Mucosa of rectum (tissue), 2 donors: Measurements from ENCODE around the gene NUAK2.

Experiments
- H3K27ac ChIP-seq, 2 donors: one replicate each; pipeline ENCODE4 v1.7.0; 2013; ENCODE audit warnings: inconsistent platforms in 2 of 2, low read depth in 2 of 2, low read length in 2 of 2
- H3K27me3 ChIP-seq, 2 donors: one replicate each; pipeline ENCODE4 v1.7.0; 2013; ENCODE audit warnings: low read length in 2 of 2; ENCODE audit not compliant: control insufficient read depth in 2 of 2, insufficient read depth in 2 of 2
- H3K36me3 ChIP-seq, 2 donors: one replicate each; pipeline ENCODE4 v1.7.0; 2013; ENCODE audit warnings: low read length in 2 of 2; ENCODE audit not compliant: control insufficient read depth in 2 of 2, insufficient read depth in 2 of 2
- H3K4me1 ChIP-seq, 2 donors: one replicate each; pipeline ENCODE4 v1.7.0; 2013; ENCODE audit warnings: low read length in 2 of 2, mild to moderate bottlenecking in 1 of 2; ENCODE audit not compliant: control insufficient read depth in 2 of 2, insufficient read depth in 2 of 2
- H3K4me3 ChIP-seq, 2 donors: one replicate each; pipeline ENCODE4 v1.7.0; 2013; ENCODE audit warnings: low read length in 2 of 2
- H3K9ac ChIP-seq, 2 donors: one replicate each; pipeline ENCODE4 v1.7.0; 2013; ENCODE audit warnings: low read length in 2 of 2, low read depth in 1 of 2, mild to moderate bottlenecking in 1 of 2
- H3K9me3 ChIP-seq, 2 donors: one replicate each; pipeline ENCODE4 v1.7.0; 2013; ENCODE audit warnings: low read length in 2 of 2; ENCODE audit not compliant: control insufficient read depth in 2 of 2
- donor health status: healthy.
- donor health status: Normal muscosa, but diverticular disease.

The NUAK2 gene

DNA sequence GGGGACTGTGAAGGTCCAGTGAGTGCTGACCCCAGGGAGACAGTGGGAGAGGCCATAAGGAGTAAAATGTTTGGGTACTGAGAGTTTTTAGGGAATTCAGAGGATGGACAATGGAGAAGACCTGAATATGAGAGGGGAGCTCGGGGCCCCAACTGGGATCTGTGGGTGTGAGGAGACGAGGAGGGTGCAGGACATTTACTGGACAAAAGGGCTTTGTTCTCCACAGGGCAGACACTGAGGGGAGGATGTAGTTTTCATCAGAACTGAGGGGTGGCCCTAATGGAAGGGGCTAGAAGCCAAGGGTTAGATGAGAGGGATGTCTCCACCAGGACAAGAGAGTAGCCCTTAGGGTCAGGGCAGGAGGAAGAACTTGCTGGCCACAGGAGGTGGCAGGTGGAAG is 63.8 kb downstream of the NUAK2 start:
- H3K9me3 ChIP-seq = no peaks in the 10 kb centered on the region
- H3K27ac ChIP-seq = no peak overlapping the region
- peaks cover 0 to 3% of the 10 kb centered on the region in 2 donors for H3K4me1 ChIP-seq
- H3K9ac ChIP-seq = no peak overlapping the region
- no peaks in the 10 kb centered on the region for H3K27me3 ChIP-seq
- no peak overlapping the region for H3K4me3 ChIP-seq
- H3K36me3 ChIP-seq = no peaks in the 10 kb centered on the region

DNA sequence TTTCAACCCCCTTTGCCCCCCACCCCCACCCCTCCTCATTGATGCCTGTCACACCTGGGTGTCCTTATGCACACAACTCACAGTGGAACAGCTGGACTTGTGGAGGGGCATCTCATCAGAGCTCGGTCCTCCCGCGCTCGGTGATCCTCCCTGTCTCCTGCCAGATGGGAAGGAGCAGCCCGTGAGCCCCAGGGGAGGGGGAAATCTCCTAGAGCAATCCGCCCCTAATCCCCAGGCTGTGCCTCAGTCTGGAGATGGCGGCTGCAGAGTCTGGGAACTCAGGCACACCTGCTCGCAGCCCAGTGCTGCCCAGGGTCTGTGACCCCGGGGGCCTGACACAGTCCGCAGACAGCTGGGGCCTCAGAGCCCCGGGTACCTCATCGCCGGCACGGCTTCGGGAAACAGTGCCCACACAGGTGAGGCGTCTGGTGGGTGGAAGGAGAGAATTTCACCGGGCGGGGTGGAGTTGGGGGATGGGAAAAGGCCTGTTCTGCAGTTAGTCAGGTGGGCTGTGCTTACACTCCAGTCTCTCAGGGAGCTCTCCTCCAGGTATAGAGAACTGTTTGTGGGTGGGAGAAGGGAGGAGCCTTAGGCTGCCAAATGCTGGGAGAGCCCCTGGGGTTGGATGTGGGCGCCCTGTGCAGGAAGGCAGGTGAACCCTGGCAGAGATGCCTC is 64.5 kb downstream of the NUAK2 start:
- H3K4me3 ChIP-seq = no peak overlapping the region
- H3K27me3 ChIP-seq = no peaks in the 10 kb centered on the region
- H3K9me3 ChIP-seq = no peaks in the 10 kb centered on the region
- no peaks in the 10 kb centered on the region for H3K36me3 ChIP-seq
- H3K4me1 ChIP-seq = peaks cover 0 to 3% of the 10 kb centered on the region in 2 donors
- no peak overlapping the region for H3K9ac ChIP-seq
- no peak overlapping the region for H3K27ac ChIP-seq

DNA sequence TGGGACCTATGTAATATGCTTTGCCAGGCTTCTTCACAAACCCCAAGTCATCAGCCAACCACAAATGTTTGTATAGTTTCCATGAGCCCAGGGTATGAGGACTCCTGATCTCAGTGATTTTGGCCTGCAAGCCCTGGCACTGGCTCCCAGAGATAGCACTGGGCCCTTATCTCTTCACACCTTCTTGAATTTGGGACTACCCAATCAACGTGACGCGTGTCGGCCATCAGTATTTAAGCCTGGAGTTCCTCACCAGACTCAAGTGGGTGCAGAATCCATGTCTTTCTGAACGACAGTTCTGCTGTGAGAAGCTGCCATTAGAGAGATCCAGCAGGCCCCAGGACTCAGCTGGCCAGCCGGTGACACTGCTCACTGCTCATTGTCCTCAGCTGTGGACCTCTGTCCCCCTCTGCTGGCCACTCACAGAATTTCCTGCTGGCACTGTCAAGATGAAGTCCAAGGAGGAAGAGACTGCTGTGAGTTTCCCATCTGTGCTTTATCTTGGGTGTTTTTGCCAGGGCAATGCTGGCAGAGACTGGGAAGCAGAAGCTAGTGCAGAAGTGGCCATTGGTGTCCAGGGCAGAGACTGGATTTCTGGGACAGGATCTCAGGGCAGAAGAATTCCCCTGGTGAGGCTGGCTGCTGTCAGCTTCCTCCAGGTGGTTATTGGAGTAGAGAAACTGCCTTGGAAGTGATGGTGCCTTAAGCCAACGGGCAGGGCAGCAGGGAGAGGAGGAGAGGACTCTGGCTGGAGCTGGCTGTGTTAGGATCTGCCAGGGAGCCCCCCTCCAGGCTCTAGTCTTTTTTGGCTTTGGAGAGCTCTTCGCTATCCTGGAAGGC is 65.4 kb downstream of the NUAK2 start:
- no peaks in the 10 kb centered on the region for H3K27me3 ChIP-seq
- H3K36me3 ChIP-seq = no peaks in the 10 kb centered on the region
- no peak overlapping the region for H3K4me3 ChIP-seq
- H3K9me3 ChIP-seq = no peaks in the 10 kb centered on the region
- peaks cover 0 to 3% of the 10 kb centered on the region in 2 donors for H3K4me1 ChIP-seq
- H3K9ac ChIP-seq = peak overlapping the region; percentile 3 to 15
- no peak overlapping the region for H3K27ac ChIP-seq
